Retina (tissue), 1 donor: Measurements from ENCODE around the gene SMG7.
A peak's percentile ranks its signal among the peaks of the same experiment; 100 is the strongest.
"Not testable (repeated sequence)": the region's sequence is repeated elsewhere in the genome, so short reads cannot be mapped to it uniquely, and the experiment has no call there.

ENCODE experiments used
- DNase-seq: peaks from one replicate; pipeline ENCODE4 v3.0.0-alpha.2; 2016

Gene SMG7, protein sequence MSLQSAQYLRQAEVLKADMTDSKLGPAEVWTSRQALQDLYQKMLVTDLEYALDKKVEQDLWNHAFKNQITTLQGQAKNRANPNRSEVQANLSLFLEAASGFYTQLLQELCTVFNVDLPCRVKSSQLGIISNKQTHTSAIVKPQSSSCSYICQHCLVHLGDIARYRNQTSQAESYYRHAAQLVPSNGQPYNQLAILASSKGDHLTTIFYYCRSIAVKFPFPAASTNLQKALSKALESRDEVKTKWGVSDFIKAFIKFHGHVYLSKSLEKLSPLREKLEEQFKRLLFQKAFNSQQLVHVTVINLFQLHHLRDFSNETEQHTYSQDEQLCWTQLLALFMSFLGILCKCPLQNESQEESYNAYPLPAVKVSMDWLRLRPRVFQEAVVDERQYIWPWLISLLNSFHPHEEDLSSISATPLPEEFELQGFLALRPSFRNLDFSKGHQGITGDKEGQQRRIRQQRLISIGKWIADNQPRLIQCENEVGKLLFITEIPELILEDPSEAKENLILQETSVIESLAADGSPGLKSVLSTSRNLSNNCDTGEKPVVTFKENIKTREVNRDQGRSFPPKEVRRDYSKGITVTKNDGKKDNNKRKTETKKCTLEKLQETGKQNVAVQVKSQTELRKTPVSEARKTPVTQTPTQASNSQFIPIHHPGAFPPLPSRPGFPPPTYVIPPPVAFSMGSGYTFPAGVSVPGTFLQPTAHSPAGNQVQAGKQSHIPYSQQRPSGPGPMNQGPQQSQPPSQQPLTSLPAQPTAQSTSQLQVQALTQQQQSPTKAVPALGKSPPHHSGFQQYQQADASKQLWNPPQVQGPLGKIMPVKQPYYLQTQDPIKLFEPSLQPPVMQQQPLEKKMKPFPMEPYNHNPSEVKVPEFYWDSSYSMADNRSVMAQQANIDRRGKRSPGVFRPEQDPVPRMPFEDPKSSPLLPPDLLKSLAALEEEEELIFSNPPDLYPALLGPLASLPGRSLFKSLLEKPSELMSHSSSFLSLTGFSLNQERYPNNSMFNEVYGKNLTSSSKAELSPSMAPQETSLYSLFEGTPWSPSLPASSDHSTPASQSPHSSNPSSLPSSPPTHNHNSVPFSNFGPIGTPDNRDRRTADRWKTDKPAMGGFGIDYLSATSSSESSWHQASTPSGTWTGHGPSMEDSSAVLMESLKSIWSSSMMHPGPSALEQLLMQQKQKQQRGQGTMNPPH

DNA sequence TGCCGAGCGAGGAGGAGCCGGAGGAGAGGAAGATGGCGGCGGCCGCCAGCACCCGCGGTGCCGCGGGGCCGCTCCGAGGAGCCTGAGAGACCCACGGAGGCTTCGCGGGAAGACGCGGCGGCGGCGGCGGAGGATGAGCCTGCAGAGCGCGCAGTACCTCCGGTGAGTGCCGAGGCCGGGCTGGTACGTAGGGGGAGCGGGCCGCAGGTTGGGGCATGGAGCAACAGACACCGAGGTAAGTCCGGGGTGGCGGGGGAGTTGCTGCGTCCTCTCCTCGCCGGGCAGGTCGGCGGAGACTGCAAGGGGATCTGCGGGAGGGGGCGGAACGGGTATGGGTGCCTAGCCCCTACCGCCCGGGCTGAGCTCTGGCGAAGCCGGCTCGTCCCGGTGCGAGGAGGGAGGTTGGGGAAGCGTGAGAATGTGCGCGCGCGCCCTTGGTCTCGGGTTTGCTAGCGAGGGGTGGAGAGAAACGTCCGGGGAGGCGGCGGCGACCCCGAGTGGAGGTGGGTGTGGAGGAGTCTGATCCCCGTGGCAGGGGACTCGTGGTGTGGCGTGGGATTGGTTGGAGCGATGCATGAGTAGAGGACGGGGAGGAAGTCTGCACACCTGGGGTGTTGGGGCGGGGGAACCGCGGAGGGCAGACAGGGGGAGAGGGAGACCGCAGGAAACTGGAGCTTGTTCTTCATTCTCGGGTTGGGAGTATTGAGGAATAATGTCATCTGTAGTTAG is at the start of gene SMG7:
SMG7 (plus strand) TSS at position 12 of the 729 bp plus-strand sequence; CDS start at position 134, 122 bp downstream.
- DNase-seq = peak; percentile 87

DNA sequence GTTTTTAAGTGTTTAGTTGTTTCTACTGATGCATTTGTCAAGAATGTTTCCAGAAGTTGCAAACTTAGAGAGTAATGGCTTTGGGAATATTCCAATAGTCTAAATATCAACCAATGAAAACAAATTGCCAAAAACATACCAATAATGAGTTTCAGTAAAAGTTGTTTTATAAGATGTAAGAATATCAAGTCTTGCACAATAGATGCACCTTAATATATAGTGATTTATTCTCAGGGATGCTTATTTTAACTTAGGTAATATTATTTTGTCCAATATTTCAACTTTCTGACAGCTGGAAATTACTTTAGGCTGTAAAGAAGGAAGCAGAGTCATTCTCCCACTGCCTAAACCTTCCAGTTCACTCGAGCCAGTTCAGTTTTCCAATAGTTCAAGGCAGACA is 48.8 kb upstream of the SMG7 start:
- no peak for DNase-seq

DNA sequence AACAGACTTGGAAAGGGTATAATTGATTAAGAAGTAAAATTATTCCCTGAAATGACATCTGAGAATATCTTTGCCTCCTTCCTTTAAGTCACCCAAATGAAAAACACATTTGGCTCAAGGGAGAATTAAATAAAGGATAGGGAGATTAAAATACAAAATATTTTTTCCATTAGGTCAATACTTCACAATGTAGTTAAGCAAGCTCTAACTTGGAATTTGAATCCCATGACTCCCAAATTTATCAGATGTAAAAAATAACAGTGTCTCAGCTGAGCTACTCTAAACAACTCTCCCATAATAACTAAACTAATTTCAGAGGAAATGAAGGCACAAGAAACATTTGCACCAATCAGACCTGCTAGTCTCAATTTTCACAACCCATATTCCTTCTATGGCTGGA is 47.6 kb upstream of the SMG7 start:
- no peak for DNase-seq

DNA sequence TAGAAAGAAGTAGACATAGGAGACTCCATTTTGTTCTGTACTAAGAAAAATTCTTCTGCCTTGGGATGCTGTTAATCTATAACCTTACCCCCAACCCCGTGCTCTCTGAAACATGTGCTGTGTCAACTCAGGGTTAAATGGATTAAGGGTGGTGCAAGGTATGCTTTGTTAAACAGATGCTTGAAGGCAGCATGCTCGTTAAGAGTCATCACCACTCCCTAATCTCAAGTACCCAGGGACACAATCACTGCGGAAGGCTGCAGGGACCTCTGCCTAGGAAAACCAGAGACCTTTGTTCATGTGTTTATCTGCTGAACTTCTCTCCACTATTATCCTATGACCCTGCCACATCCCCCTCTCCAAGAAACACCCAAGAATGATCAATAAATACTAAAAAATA is 44.7 kb upstream of the SMG7 start:
- not testable (repeated sequence) for DNase-seq

DNA sequence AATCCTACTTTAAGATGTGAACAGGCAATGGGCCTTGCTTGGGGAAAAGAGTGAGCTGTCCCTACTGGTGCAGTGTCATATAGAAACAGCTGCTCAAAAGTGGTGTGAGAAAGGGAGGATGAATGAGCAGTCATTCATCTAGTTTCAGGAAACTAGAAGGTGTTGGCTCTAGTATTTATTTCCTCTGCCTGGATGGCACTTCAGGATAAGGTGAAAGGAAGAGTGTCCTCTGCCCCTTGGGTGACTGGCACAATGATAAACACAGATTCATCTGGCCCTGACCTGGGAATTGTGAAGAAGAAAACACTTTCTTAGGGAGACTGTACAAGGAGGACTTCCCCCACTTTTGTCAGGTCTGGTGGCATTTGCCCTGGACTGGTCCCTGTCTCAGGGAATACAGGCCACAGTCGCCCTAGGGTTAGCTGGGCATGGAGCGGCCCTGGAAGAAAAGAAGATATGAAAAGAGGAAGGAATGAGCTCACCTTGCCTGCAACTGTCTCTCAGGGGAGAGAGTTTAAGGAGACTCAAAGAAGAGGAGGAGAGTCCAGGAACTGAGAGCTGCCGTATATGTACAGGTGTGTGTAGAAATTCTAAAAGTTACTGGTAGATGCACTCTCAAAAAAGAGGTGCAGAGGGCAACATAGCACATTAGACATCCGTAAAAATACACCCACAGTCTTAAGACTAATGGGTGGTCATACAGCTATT is 40.3 kb upstream of the SMG7 start:
- DNase-seq = no peak

DNA sequence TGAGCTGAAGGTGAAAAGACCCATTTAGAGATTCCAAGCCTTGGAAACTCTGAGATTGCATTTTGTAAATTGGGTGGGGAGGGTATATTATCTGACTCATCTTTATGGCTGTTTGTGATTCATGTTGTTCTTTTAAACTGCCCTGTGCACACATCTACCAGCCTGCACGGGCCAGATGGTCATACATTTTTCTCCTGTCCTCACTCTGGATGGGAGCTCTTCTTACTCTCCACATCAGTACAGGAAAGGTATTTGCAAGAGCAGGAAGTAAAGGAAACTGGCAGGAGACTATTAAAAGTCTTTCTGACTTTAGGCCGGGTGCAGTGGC is 39.8 kb upstream of the SMG7 start:
- DNase-seq = no peak

DNA sequence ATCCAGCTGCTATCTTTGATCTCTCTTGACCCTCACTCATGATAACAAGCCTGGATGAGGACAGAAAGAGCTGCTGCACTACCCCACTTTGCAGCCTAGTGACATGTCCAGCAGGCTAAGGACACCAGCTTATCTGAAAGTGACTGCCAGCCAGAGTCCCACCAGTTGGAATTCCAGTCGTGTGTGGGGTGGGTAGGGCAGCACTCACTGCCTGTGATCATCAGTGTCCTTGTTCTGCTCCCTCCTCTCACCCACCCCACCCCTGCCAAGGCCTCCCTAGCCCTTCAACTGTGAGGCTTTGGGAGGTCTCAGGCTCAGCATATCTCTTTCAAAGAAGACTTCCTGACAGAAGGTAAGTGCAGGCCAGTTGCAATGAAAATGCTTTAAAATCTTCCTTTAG is 38.6 kb upstream of the SMG7 start:
- no peak for DNase-seq

DNA sequence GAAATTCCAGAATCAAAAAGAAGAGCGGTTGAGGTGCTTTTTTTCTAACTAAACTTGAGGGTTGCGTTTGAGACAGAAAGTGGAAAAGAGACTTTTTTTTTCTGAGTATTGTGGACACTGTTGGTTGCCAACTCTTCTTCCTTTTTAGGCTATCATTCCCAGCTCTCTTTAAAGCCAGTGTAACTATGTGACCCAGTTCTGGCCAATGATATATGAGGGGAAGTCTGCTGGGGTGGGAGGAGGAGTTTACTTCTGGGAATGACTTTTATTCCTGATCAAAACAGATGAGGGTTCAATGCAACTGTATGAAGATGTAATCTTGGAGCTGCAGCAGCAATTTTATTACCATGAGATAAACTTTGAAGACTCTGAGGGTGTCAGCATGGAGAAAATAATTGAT is 36.8 kb upstream of the SMG7 start:
- DNase-seq = no peak

DNA sequence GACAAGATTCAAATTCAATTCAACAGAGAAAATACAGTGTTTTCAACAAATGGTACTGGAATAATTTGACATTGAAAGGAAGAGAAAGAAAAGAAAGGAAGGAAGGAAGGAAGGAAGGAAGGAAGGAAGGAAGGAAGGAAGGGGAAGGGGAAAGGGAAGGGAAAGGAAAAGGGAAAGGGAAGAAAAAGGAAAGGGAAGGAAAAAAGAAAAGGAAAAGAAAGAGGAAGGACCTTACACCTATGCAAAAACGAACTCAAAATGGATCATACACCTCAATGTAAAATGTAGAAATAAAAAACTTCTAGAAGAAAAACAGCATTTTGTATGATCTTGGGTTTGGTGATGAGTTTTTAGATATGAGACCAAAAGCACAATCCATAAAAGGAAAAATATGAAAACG is 34.2 kb upstream of the SMG7 start:
- no peak for DNase-seq

DNA sequence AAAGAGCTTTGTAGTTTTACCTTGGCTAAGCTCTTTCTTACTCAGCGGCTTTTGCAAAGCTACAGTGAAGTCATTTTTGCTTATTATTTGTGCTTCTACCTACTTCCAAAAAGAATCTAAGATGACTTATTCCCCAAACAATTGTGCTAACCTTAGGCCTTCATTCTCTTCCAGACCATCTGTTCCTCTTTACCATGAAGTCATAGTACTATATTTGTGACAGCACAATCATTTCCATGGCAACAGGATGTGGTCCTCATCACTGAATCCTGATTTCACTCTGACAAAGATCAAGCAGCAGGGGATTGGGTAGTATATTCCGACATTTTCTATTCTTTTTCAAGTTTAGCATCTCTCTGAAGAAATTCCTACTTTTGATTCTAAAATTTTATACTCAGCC is 29.3 kb upstream of the SMG7 start:
- DNase-seq = peak; percentile 12

DNA sequence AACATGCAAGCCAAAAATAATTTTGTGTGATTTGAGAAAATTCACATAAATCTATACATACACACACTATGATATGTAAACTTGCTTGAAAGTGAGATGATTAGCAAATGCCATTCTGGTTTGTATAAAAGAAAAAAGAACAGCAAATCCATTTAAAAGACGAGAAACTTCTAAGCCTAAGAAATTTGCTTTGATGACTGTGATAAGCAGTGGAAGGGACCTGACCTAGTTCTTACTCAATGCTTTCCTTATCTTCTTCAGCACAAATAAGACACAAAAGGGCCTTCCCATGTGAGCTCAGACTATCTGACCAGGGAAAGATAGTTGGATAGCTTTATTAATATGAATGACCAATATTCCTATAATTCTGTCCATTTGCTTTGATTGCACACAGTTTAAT is 28.8 kb upstream of the SMG7 start:
- DNase-seq = peak; percentile 9

DNA sequence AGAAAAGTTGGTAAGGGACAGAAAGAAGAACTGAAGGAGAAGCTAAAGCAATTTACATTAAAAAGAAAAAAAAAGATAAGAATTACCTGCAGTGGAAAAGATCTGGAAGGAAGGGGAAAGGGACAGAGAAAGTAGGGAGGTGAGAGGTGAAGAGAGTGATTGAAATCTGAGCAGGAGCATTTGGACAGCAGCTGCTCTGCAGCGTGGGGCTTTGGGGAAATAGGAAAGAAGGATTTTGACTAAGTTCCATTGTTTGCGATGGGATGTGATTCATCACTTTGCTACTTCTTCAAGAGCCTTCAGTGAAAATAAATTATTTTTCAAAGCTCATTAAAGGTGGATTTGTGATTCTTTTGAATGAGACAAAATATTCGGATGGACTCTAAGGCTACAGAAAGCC is 28.1 kb upstream of the SMG7 start:
- DNase-seq = no peak

DNA sequence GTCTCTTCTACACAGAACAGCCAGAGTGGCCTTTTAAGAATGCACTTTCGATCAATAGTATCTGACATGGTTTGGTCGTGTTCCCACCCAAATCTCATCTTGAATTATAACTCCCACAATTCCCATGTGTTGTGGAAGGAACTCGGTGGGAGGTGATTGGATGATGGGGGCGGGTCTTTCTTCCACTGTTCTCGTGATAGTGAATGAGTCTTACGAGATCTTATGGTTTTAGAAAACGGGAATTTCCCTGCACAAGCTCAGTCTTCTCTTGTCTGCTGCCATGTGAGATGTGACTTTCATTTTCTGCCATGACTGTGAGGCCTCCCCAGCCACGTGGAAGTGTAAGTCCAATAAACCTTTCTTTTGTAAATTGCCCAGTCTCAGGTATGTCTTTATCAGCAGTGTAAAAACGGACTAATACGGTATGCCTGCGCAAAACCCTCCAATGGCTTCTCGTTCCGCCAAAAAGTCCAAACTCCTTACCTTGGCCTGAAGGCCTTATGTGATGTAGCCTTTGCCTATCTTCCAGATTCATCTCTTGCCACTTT is 23.0 kb upstream of the SMG7 start:
- DNase-seq = no peak

DNA sequence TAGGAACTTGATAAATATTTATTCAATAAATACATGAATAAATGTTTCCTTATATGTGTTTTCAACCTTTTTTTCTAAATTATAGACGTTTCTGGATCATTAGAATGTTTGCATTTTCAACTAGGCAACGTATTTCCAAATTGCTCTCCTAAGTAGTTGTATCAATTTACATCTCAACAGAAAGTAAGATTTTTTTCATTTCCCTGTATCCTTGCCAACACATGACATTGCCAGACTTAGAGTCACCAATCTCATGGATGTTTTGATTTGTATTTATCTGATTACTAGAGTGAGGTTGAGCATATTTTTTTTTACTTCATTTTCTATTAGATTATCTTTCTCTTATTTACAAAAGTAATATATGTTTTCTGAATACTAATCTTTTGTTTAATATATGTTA is 22.2 kb upstream of the SMG7 start:
- DNase-seq = no peak

DNA sequence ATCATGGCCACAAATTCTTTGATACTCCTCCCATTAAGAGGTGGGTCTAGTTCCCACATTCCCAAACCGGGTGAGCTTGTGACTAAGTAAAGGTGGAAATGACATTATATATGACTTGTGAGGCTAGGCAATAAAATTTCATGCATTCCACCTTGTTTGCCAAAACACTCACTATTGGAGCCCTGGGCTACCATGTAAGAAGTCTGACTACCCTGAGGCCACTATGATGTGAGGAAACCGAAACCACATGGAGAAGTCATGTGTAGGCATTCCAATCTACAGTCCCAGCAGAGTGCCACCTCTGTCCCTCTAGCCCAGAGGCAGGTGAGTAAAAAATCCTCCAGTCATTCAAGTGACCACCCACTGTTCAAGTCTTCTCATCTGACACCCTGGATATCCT is 17.9 kb upstream of the SMG7 start:
- DNase-seq = no peak

DNA sequence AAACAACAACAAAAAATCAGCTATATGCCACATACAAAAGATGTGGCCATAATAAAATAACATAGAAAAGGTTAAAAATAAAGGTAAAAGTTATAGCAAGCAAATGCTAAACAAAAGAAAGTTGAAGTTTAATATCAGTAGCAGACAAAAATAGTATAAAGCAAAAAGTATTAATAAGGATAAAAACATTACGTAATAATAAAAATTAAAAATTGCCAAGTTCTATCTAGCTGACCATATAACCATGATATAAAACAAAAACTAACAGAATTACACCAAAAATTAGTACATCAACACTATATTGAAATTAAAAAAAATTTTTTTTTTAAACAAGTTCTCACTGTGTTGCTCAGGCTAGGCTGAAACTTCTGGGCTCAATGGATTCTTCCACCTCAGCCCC is 15.5 kb upstream of the SMG7 start:
- DNase-seq = no peak

DNA sequence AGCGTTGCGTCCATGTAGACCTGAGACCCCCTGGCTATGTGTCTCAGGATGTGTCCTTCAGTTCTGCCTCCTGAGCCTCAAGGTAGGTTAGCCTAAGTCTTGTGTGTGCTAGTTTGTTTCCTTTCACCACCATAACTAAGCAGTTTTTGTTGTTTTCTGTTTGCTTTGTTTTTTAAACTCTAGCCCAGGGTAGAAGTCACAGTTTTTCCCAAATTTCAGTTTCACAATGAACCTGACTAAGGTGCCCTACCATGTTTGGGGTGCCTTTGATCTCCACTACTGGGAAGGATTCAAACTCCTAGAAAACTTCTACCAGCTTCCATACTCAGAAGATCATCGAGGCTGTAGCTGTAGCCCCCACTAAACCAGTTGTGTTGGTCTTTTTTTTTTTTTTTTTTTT is 14.8 kb upstream of the SMG7 start:
- no peak for DNase-seq

DNA sequence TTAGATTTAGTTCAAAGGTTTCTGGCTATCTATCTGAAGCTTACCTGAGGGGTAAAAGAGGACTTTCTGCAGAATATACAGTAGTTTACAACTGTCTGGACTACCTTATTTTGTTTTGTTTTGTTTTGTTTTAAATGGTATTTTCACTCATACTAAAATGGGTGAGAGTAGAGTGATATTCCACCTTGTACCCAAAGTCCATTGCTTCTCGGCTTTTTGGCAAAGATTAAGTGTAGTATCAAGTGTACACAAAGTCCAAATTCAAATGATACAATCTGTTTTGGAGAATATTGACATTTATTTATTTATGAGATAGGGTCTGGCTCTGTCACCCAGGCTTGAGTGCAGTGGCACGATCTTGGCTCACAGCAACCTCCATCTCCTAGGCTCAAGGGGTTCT is 11.7 kb upstream of the SMG7 start:
- DNase-seq = no peak

DNA sequence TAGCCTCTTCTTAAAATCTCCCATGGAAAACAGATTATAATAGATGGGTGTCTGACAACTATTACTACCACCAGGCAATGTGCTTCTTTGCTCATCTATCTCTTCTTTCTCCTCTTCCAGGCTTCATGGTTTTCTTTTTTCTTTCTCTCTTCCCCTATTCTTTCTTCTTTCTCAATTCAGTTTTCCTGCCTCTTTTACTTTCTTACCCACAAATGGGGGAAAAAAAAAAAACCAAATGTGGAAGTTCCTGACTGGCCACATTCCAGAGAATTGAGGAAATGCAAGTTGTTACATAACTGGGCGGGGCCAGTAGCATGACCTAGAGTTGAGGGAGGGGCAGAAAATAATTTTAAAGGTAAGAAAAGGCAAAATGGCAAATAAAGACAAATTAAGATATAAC is 10.9 kb upstream of the SMG7 start:
- DNase-seq = no peak

DNA sequence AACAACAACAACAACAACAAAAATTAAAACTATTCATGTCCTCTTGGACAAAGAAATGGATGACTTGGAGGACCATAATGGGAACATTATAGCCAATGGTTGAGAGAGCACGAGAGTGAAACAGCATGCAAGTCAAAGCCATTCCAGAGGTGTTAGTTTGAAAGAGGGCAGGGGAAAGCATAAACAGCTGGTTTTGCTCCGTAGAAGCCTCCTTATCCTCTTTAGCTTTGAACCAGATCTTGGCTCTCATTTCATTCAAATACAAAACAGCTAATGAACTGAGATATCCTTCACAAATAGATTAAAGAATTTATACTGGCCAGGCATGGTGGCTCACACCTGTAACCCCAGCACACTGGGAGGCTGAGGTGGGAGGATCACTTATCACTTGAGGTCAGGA is 8.7 kb upstream of the SMG7 start:
- DNase-seq = no peak

DNA sequence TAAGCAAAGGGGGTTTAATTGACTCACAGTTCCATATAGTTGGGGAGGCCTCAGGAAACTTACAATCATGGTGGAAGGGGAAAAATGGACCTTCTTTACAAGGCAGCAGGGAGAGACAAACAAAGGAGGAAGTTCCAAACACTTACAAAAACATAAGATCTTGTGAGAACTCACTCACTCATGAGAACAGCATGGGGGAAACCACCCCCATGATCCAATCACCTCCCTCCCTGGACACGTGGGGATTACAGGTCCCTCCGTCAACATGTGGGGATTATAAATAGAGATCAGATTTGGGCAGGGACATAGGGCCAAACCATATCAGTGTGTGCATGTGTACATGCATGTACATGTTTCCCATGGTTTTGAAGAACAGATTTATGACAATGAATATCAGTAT is 5.5 kb upstream of the SMG7 start:
- no peak for DNase-seq

DNA sequence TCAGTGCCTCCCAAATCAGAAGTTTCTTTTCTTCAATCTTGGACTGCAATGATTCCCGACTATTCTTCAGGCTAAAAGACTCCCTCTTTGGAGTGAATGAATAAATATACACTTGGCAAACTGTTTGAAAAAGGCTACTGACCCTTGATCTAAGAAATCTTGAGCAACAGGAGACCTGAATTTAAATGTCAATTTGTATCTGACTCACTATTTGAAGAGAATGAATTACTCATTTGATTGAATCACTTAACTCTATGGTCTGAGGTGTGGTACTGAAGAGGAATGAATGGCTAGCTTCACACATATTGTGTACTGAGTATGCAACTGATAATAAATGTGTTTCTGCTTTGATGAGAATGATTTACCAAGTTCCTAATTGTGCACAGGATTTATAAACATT is 4.6 kb upstream of the SMG7 start:
- no peak for DNase-seq
